ENCODE results near the gene LTA.

Gene LTA, protein sequence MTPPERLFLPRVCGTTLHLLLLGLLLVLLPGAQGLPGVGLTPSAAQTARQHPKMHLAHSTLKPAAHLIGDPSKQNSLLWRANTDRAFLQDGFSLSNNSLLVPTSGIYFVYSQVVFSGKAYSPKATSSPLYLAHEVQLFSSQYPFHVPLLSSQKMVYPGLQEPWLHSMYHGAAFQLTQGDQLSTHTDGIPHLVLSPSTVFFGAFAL

GRCh38 chr6:31572041-31572911, at the start of gene LTA:
LTA (plus strand) TSS chr6:31572289; CDS start chr6:31572743, 454 bp downstream.
- no peak for DNase-seq

DNA sequence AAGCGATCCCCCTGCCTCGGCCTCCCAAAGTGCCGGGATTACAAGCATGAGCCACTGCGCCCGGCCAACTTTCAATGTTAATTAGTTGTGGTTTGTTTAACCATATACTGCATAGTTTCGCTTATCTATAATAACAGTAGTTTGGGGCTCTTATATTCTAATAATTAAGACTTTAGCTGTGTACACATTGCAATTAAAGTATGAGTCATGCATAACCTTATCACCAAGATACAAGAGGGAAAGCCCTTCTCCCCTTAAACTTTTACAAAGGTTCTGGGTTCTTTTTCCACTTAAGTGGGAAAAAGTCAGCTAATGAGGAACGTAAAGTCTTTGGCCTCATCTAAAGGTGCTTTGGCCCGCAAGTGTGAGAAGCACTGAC, 46.5 kb upstream of the LTA start:
- DNase-seq: no peak

- no peak for DNase-seq
Measured at GRCh38 chr6:31525932-31526591, 46.0 kb upstream of the LTA start.

DNA sequence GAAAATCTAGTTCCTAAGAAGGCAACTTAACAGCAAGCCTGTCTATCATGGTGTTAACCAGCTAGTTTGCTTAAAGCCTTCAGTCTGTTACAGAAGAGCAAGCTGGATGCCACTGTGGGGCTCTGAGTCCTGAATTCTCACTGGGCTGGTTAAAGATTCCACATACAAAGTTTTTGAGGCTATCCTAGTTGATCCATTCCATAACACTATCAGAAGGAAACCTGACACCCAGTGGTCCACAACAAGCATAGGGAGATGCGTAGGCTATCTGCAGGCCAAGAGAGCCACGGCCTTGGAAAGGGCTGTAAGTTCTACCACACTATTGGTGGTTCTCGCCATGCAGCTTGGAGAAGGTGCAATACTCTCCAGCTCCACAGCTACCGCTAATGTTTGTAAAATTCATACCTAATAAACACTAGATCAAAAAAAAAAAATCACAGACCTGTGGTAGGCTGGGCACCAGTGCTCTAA, 43.7 kb upstream of the LTA start:
- peak; percentile 35 for DNase-seq

- DNase-seq: no peak
Measured at GRCh38 chr6:31528821-31529328, 43.2 kb upstream of the LTA start, which contains the start of gene MCCD1. MCCD1 (plus strand) TSS chr6:31528962; CDS start chr6:31529015, 53 bp downstream.

DNA sequence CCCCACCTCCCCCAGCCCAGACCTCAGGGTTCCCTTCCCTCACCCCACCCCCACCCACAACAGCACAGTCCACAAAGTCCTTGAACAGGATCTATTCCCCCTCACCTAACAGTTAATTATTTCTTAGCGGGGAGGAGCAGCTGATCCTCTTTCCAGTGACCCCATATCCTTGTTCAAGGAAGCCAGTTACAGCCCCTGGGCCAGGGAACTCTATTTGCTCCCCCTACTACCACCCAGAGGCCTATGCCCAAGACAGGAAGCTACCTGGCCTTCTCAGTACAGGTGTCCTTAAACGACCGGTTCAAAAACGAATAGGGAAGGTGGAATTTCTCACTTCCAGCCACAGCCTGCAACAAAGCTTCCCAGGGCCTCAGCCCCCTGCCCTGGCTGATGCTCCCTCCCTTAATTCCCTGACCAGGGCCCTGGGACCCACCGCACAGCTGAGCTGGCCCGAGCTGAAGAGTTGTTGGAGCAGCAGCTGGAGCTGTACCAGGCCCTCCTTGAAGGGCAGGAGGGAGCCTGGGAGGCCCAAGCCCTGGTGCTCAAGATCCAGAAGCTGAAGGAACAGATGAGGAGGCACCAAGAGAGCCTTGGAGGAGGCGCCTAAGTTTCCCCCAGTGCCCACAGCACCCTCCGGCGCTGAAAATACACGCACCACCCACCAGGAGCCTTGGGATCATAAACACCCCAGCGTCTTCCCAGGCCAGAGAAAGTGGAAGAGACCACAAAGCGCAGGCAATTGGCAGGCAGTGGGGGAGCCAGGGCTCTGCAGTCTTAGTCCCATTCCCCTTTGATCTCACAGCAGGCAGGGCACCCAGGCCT, 42.5 kb upstream of the LTA start:
- DNase-seq: no peak

DNA sequence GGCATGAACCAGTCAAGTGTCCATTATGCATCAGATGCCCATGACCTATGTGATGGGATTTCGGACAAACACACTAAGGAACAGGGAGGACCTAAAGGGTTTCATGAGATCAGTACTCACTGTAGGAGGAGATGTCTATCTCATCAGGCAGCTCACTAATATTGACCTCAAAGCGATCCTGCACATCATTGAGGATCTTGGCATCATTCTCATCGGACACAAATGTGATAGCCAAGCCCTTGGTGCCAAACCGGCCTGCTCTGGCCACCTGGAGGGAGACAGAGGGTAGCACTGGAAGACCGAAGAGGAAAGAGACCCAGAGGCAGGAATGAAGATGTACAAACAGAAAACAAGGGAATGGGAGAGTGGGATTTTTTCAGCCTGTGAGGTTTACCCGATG, 41.4 kb upstream of the LTA start:
- DNase-seq: no peak

DNA sequence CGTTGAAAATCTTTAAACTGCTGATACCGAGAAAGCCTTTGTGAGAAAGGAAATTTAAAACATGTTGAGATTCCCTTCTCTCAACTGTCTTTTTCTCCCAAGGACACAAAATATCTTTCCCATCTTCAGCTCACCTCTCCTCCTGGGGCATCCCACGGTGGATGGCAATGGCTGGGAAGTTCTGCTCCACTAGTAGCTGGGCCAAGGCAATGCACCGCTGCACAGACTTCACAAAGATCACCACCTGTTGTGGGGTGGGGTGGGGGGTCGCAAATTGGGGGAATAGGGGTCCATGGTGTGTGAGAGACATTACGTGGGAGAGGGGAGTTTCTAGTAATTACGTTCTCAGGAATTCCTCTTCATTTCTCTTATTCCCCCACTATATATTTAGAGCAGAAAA, 40.9 kb upstream of the LTA start:
- DNase-seq: no peak

DNA sequence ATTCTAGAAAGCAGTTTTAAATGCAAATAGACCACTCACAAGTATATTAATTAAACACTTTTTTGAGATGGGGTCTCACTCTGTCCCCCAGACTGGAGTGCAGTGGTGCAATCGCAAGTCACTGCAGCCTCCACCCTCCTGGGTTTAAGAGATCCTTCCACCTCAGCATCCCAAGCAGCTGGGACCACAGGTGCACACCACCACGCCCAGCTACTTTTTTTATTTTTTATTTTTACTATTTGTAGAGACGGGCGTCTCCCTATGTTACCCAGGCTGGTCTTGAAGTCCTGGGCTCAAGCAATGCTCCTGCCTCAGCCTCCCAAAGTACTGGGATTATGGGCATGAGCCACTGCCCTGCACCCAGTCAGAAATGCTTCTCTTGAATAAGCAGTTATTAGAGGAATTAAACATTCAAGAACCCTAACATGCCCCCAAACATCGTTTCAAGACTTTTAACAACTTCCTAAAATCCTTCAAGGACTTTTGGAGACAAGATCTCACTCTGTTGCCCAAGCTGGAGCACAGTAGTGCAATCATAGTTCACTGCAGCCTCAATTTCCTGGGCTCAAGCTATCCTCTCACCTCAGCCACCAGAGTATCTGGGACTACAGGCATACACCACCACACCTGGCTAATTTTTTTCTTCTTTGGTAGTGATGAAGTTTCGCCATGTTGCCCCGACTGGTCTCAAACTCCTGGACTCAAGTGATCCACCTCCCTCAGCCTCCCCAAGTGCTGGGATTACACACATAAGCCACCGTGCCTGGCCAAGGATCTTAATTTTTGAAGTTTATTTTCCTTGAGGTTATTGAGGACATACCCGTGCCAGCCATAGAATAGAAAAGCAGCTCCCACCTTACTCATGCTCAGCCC, 40.1 kb upstream of the LTA start:
- no peak for DNase-seq

DNA sequence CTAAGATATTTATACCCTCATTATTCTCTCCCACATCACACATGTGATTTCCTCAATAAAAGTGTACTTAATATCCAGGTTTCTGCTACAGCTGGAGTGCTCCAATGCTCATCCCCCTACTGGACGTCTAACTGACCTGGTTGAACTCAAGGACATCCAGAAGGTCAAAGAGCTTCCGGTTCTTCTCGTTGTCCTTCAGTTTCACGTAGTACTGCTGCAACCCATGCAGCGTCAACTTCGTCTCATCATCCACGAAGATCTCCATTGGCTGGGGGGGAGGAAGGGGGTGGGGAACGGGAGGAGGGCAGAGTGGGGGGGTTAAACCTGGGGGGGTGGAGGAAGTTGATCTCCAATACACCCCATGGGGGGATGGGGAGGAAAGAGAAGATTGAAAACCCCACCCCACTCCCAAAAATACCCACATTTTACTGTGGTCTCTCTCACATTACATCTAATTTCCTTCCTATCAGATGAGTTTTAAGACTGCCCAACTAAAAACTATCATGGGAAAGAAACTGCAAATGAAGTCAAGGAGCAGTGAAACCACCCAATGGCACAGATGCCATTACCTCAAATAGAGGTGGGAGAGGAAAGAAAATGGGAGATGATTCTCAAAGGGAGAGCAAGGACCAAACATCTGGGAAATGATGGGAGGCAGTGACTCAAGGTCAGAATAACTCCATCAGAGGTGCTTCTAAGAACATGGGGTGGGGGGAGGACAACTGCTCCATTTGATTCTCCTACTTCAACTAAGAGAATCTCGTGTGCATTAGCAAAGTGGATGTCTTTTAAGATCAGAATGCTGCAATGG, 39.2 kb upstream of the LTA start:
- no peak for DNase-seq

GRCh38 chr6:31533455-31533841, 38.6 kb upstream of the LTA start:
- DNase-seq: no peak

- no peak for DNase-seq
Measured at GRCh38 chr6:31534011-31534410, 38.1 kb upstream of the LTA start.

GRCh38 chr6:31534521-31535040, 37.5 kb upstream of the LTA start:
- DNase-seq: no peak

DNA sequence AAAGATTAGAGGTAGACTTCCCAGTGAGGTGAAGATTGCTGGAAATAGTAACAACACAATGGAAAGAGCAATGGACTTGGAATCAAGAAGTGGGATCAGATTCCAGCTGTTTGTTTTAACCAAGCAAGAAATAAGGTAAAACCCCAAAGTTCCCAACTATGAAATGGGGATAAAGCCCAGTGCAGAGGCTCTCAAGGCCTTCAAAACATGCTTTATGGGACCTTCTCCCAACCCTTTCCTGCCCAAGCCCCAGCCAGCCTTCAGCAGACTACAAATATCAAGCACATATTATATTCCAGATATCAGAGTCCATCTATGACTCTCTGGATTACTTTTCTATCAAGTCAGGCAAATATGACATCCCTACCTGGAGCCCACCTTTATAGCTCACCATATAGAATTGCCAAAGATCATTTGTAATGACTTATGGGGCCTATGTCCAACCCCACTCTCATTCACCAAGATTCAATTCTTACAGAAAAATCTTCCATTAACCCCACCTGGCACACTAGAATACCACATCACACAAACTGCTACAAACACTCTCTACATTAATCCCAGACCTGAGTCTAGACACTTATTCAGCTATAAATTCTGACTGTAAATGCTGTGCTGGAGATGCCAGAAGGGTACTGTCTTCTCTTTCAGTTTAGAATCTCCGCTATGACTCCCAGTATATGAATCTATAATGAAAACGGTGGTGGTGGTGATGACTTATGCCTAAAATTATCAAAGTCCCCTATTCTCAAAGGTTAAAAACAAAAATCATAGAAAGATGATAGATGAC, 36.4 kb upstream of the LTA start:
- no peak for DNase-seq

DNA sequence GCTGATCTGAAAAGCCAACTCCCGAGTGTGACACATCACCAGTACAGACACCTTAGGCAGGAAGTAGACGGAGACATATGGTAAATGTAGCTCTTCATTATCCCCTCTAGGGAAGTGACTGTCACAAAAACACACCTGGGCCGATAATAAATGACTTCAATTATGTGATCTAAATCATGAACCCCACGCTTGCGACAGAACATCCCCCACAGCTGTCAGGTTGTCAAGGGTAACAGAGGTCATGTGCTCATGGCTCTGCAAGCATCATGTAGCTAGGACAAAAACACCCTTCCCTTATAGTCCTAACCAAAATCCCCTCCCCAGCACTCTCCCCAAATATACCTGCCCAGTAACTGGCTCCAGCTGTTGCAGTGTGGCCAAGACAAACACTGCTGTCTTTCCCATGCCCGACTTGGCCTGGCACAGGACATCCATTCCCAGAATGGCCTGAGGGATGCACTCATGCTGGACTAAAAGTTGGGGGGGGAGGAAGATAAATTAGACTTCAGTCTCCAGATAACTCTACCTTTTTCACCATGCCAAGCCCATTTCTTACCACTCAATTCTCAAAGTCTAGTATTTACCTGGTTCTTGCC, 33.2 kb upstream of the LTA start:
- no peak for DNase-seq

DNA sequence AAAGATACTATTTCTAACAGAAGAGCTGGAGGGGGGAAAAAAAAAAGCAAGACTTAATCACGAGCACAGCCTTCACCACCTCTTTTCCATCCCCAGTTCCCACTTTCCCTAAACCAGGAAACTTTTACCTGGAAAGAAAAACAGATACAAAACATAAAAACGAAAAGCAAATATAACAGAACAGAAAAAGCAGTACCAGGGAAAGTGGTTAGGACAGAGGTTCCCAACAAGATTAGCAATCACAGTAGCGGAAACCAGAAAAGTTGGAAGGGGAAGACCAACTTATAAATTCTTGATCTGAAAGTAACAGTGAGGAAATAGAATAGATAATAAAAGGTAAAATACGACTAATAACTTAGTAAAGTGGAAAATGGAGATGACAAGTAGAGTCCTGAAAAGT, 31.4 kb upstream of the LTA start:
- no peak for DNase-seq

- peak; percentile 82 for DNase-seq
Measured at GRCh38 chr6:31541059-31541657, 30.9 kb upstream of the LTA start.

DNA sequence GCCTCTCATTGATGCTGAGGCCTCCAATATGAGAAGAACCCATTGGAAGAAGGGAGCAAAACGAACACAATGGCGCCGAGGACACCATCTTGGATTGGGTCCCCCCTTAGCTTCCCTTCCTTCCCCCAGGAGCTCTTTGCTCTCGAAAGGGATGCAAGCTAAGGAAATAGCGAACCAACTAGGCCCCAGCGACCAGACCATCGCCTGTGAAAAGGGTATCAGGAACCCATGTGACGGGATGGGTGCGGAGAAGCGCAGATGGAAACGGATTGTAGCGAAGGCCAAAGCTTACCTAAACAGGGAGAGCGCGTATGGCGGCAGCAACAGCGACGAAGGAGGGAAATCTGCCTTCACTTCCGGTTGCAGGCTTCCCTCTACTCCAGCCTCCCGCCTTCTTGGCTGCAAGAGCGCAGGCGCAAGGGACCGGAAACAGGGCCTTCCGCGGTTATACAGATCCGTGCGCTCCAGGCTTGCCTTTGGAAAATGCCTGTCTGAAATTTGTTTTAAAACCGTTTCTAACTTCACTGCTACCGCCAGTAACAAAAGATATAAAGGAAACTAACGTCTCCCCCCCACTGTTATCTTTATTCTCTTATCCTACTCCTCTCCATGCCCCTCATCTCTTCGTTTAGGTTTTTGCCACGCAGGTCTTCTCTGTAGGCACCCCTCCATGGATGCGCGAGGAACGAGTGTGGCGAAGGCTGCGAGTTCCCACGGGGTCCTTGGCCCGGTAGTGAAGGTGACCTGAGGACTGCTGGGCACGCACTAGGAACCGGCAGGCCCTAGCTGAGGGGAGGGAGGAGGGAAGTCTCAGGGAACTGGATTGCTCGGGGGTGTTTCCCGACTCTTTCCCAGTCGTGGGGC, 30.2 kb upstream of the LTA start, which contains the start of gene DDX39B:
Gene DDX39B (minus strand): TSS at position 346 of the 864 bp plus-strand sequence. CDS start 1,471 bp downstream, outside the sequence.
- DNase-seq: peak; percentile 99
